H1 (cell line): Measurements from ENCODE around the gene RNU6-8. TPM values are rescaled to one million over a fixed set of nuclear protein-coding genes. Genes with fewer than 3 reads are reported as not detected.

ENCODE experiments used
- CTCF ChIA-PET: fragments of 300-600 bp; sonication (Branson Sonifier 250); formaldehyde crosslinking; loops from one replicate; lab custom pipeline; 2021; ENCODE audit not compliant: partially characterized antibody; lab: Charles Lee
- POLR2A ChIA-PET: fragments of 300-600 bp; sonication (Branson Sonifier 250); formaldehyde crosslinking; loops from one replicate; lab custom pipeline; 2021; ENCODE audit warnings: inconsistent platforms; ENCODE audit not compliant: partially characterized antibody; lab: Charles Lee
- DNase-seq, 2 experiments: peaks; one replicate each; pipeline versions ENCODE4 v3.0.0 to v3.0.0-alpha.2; 2010 to 2022; ENCODE audit warnings: low spot score in 2 of 2, low read depth in 1 of 2, mixed read lengths in 1 of 2
- FAIRE-seq: peaks from 2 replicates; lab custom pipeline; 2011; peaks lifted over from hg19 to GRCh38; lab: Jason Lieb, UNC
- H2AFZ ChIP-seq: 2 replicates; pipeline ENCODE4 v1.8.1; 2012; ENCODE audit warnings: low read length, inconsistent platforms
- H2AK5ac ChIP-seq: 2 replicates; pipeline ENCODE4 v1.6.1; 2013; ENCODE audit warnings: low read depth, low read length
- H2BK120ac ChIP-seq: replicated peaks from 2 replicates; pipeline ENCODE3; 2013; ENCODE audit warnings: low read depth, low read length, inconsistent platforms
- H2BK12ac ChIP-seq: 2 replicates; pipeline ENCODE4 v1.6.1; 2013; ENCODE audit warnings: low read depth, low read length
- H2BK15ac ChIP-seq: 2 replicates; pipeline ENCODE4 v1.6.1; 2013; ENCODE audit warnings: low read length
- H2BK20ac ChIP-seq: 2 replicates; pipeline ENCODE4 v1.6.1; 2013; ENCODE audit warnings: low read length
- H2BK5ac ChIP-seq: 2 replicates; pipeline ENCODE4 v1.6.1; 2013; ENCODE audit warnings: low read depth, low read length
- H3K14ac ChIP-seq: 2 replicates; pipeline ENCODE4 v1.6.1; 2013; ENCODE audit warnings: inconsistent platforms; ENCODE audit not compliant: insufficient read length
- H3K18ac ChIP-seq: 2 replicates; pipeline ENCODE4 v1.6.1; 2013; ENCODE audit warnings: low read length; ENCODE audit errors: extremely low read depth
- H3K23ac ChIP-seq: 2 replicates; pipeline ENCODE4 v1.6.1; 2013; ENCODE audit warnings: inconsistent platforms; ENCODE audit not compliant: insufficient read length
- H3K23me2 ChIP-seq: 2 replicates; pipeline ENCODE4 v1.6.1; 2013; ENCODE audit warnings: low read depth, low read length
- H3K27ac ChIP-seq: 2 replicates; pipeline ENCODE4 v1.6.1; 2011; ENCODE audit warnings: low read depth, low read length, inconsistent platforms
- H3K27me3 ChIP-seq, 4 experiments: replicated peaks in 1 of 4; 1 replicate in 1 of 4; 2 replicates in 3 of 4; pipeline versions ENCODE4 v1.6.1 to v1.8.1; 2011 to 2013; ENCODE audit warnings: low read length in 3 of 4, mild to moderate bottlenecking in 3 of 4, inconsistent platforms in 2 of 4, mixed read lengths in 2 of 4, moderate library complexity in 1 of 4; ENCODE audit not compliant: control insufficient read depth in 3 of 4, insufficient read depth in 3 of 4; ENCODE audit errors: extremely low read depth in 1 of 4
- H3K36me3 ChIP-seq, 4 experiments: 2 replicates each; pipeline versions ENCODE4 v1.6.1 to v1.8.1; 2011 to 2013; ENCODE audit warnings: mild to moderate bottlenecking in 4 of 4, low read length in 3 of 4, moderate library complexity in 2 of 4, control low read depth in 1 of 4, inconsistent platforms in 1 of 4; ENCODE audit not compliant: insufficient read depth in 4 of 4, control insufficient read depth in 2 of 4
- H3K4ac ChIP-seq: replicated peaks from 2 replicates; pipeline ENCODE3; 2013; ENCODE audit warnings: low read length, low read depth, mixed read lengths, inconsistent platforms; ENCODE audit not compliant: insufficient read length
- H3K4me1 ChIP-seq, 4 experiments: replicated peaks in 1 of 4; 1 replicate in 1 of 4; 2 replicates in 3 of 4; pipeline versions ENCODE4 v1.6.1 to v1.8.1; 2011 to 2013; ENCODE audit warnings: low read length in 3 of 4, inconsistent platforms in 2 of 4, mixed read lengths in 1 of 4; ENCODE audit not compliant: insufficient read depth in 4 of 4, control insufficient read depth in 3 of 4
- H3K4me2 ChIP-seq, 2 experiments: 2 replicates each; pipeline versions ENCODE4 v1.6.1 to v1.8.1; 2011 to 2013; ENCODE audit warnings: low read depth in 2 of 2, low read length in 2 of 2, control low read depth in 1 of 2, inconsistent platforms in 1 of 2, mild to moderate bottlenecking in 1 of 2; ENCODE audit not compliant: insufficient read depth in 1 of 2
- H3K4me3 ChIP-seq, 4 experiments: fragments of 200-600, 300-600 bp in 1 of 4; sonication (generic), shearing (Covaris generic), sonication (Bioruptor Twin) in 1 of 4; 2 replicates each; pipeline versions ENCODE4 v1.5.1 to v1.8.1; 2011 to 2016; ENCODE audit warnings: low read length in 4 of 4, low read depth in 3 of 4, control low read depth in 2 of 4, inconsistent platforms in 2 of 4, mild to moderate bottlenecking in 2 of 4, mixed read lengths in 1 of 4, moderate library complexity in 1 of 4; ENCODE audit not compliant: insufficient read depth in 2 of 4; ENCODE audit errors: extremely low read depth in 1 of 4
- H3K56ac ChIP-seq: replicated peaks from 2 replicates; pipeline ENCODE3; 2013; ENCODE audit warnings: low read depth, mild to moderate bottlenecking, mixed read lengths, low read length, inconsistent platforms; ENCODE audit not compliant: insufficient read length
- H3K79me1 ChIP-seq: 2 replicates; pipeline ENCODE4 v1.6.1; 2013; ENCODE audit warnings: low read depth, low read length, control low read depth
- H3K79me2 ChIP-seq, 2 experiments: 2 replicates each; pipeline versions ENCODE4 v1.6.1 to v1.8.1; 2012 to 2013; ENCODE audit warnings: low read length in 2 of 2, mild to moderate bottlenecking in 2 of 2, inconsistent platforms in 1 of 2; ENCODE audit not compliant: insufficient read depth in 2 of 2, control insufficient read depth in 1 of 2
- H3K9ac ChIP-seq, 4 experiments: replicated peaks in 1 of 4; 1 replicate in 1 of 4; 2 replicates in 3 of 4; pipeline versions ENCODE4 v1.6.1 to v1.8.1; 2011 to 2013; ENCODE audit warnings: low read depth in 3 of 4, low read length in 3 of 4, control low read depth in 2 of 4, mild to moderate bottlenecking in 2 of 4, moderate library complexity in 2 of 4, inconsistent platforms in 1 of 4; ENCODE audit errors: extremely low read depth in 1 of 4
- H3K9me3 ChIP-seq, 2 experiments: 2 replicates each; pipeline versions ENCODE4 v1.6.1 to v1.8.1; 2012 to 2013; ENCODE audit warnings: mild to moderate bottlenecking in 2 of 2, moderate library complexity in 2 of 2, control low read depth in 1 of 2, inconsistent platforms in 1 of 2, low read depth in 1 of 2, low read length in 1 of 2, mixed read lengths in 1 of 2; ENCODE audit not compliant: insufficient read depth in 2 of 2
- H4K20me1 ChIP-seq, 2 experiments: replicated peaks in 1 of 2; 2 replicates each; pipeline versions ENCODE3 to v1.8.1; 2011 to 2013; ENCODE audit warnings: inconsistent platforms in 2 of 2, low read length in 2 of 2, mild to moderate bottlenecking in 1 of 2; ENCODE audit not compliant: insufficient read depth in 2 of 2, control insufficient read depth in 1 of 2
- H4K5ac ChIP-seq: 2 replicates; pipeline ENCODE4 v1.6.1; 2013; ENCODE audit warnings: low read length, low read depth, mixed read lengths, inconsistent platforms; ENCODE audit not compliant: insufficient read length
- H4K8ac ChIP-seq: 2 replicates; pipeline ENCODE4 v1.8.0; 2013; ENCODE audit warnings: mild to moderate bottlenecking, moderate library complexity, low read length, inconsistent platforms; ENCODE audit not compliant: insufficient read depth; ENCODE audit errors: extremely low read depth
- H4K91ac ChIP-seq: replicated peaks from 2 replicates; pipeline ENCODE3; 2013; ENCODE audit warnings: low read length, mixed read lengths, inconsistent platforms; ENCODE audit not compliant: insufficient read length
- KDM5A ChIP-seq: fragments of 200-600 bp; IDR thresholded peaks from 2 replicates; pipeline ENCODE4 v1.7.1; 2012; ENCODE audit warnings: mild to moderate bottlenecking, low read length, inconsistent platforms, mixed read lengths
- RBBP5 ChIP-seq: IDR thresholded peaks from 2 replicates; pipeline ENCODE4 v1.7.1; 2012; ENCODE audit warnings: low read depth, mild to moderate bottlenecking, inconsistent platforms, low read length, moderate library complexity, borderline replicate concordance
- TAF7 ChIP-seq: optimal IDR thresholded peaks from 2 replicates; pipeline ENCODE3; 2011; ENCODE audit warnings: low read depth, mild to moderate bottlenecking, inconsistent platforms, low read length, moderate library complexity, borderline replicate concordance
- TBP ChIP-seq: IDR thresholded peaks from 2 replicates; pipeline ENCODE4 v1.6.1; 2011; ENCODE audit warnings: low read depth, low read length, improper control_type of control experiment
- YY1 ChIP-seq: IDR thresholded peaks from 2 replicates; pipeline ENCODE4 v1.6.1; 2011; ENCODE audit warnings: low read depth, mild to moderate bottlenecking, low read length
- WGBS, 2 experiments: shearing (Covaris generic) in 1 of 2; methylation state at CpG; one replicate each; pipeline versions ENCODE4 v1.1.6 to v1.1.7; 2013 to 2015; ENCODE audit warnings: low lambda C conversion rate in 2 of 2, mixed read lengths in 2 of 2, inconsistent platforms in 1 of 2, low coverage in 1 of 2, missing lambda C conversion rate in 1 of 2; ENCODE audit not compliant: insufficient replicate concordance in 2 of 2, insufficient coverage in 1 of 2, insufficient read length in 1 of 2; ENCODE audit errors: extremely low coverage in 1 of 2, missing lambda C conversion rate in 1 of 2; 5-methylcytosine and 5-hydroxymethylcytosine counted together
- polyA plus RNA-seq, 7 experiments: library from polyadenylated mRNA; depleted of rRNA in 3 of 7; stranded (reverse) in 5 of 7; unstranded in 2 of 7; fragments of >200 nt in 5 of 7; fragments of 200-250 nt in 2 of 7; gene quantifications; 1 replicate in 5 of 7; 2 replicates in 1 of 7; 4 replicates in 1 of 7; pipeline versions ENCODE4 v1.2.1 to v1.2.3, GENCODE V29; 2011 to 2013; ENCODE audit warnings: missing spikeins in 2 of 7, mixed read lengths in 2 of 7
- total RNA-seq: library from RNA; stranded (reverse); fragmentation: NEBNext Ultra II Directional; extraction: Animal tissue kit (Norgen Biotek cat#: 25700); gene quantifications from 2 replicates; pipeline ENCODE4 v1.2.1, GENCODE V29; 2021

Gene RNU6-8
- total and polyA plus RNA-seq, 2 of the 8 experiments (the other 6 are each of a cell fraction or from before 2014, with no cell fraction given) = not detected

DNA sequence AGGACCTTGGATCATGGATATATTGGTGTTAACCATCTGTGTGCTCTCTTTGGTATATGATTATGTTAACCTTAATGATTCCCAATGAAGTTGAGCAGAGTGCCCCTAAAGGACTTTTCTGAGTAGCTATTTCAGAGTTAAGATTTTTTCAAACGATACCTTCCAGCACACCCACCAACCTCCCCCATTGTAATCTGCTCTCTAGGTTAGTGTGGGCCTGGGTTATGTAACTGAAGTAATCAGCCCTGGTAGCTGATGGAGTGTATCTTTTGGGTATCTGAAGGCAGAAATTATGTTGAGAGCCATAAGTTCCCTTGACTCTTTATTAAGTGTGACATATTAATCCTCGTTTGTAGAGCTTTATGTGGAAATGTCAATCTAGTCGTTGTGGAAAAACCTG lies 47.6 kb upstream of the RNU6-8 start:
- Histone ChIP-seq H3K56ac (no peak overlapping the region), H3K9ac (no peak overlapping the region), H3K4me3 (no peak overlapping the region), H3K18ac (no peak overlapping the region), H3K36me3 (no peaks in the 10 kb centered on the region), H3K4ac (no peak overlapping the region), H3K79me2 (no peaks in the 10 kb centered on the region), H2BK15ac (no peak overlapping the region), H3K27me3 (no peaks in the 10 kb centered on the region), H3K79me1 (no peaks in the 10 kb centered on the region), H2BK5ac (no peak overlapping the region), H3K23me2 (no peaks in the 10 kb centered on the region), H3K27ac (no peak overlapping the region), H4K20me1 (no peaks in the 10 kb centered on the region), H2BK120ac (no peak overlapping the region), H2AFZ (no peak overlapping the region), H3K4me1 (no peaks in the 10 kb centered on the region), H2AK5ac (no peak overlapping the region), H3K9me3 (no peaks in the 10 kb centered on the region), H3K14ac (no peak overlapping the region), H4K8ac (no peak overlapping the region), H3K4me2 (no peak overlapping the region), H2BK20ac (no peak overlapping the region), H2BK12ac (no peak overlapping the region), H3K23ac (no peak overlapping the region), H4K5ac (no peak overlapping the region), H4K91ac (no peak overlapping the region)
- CTCF ChIA-PET = interaction anchor here (0.9 to 3.8 kb wide), 14 partner anchors 9 to 800 kb away, joined by 3 to 20 read pairs (median 4); partner anchors contain the start of gene RNU6-8
- whole genome bisulfite sequencing, 2 experiments = 82% methylated on average over 3 of the region's 3 CpGs; no CpG with 5 or more reads in 1 of the 2 experiments
- TF ChIP-seq TBP (no peak), YY1 (no peak), KDM5A (no peak), TAF7 (no peak), RBBP5 (no peak)
- no peak for FAIRE-seq
- no peak for DNase-seq
- POLR2A ChIA-PET = interaction anchor here (1.0 kb wide), 1 partner anchor 174 kb away, joined by 4 read pairs; the partner anchor contains the start of gene ARHGAP5
